Raji (cell line): ENCODE data around the gene MAPK8IP3.

Experiments
- POLR2A ChIP-seq: IDR thresholded peaks from 2 replicates; pipeline ENCODE4 v1.6.1; 2011; ENCODE audit warnings: low read depth, low read length, control low read depth; ENCODE audit not compliant: insufficient read depth

Gene MAPK8IP3, protein sequence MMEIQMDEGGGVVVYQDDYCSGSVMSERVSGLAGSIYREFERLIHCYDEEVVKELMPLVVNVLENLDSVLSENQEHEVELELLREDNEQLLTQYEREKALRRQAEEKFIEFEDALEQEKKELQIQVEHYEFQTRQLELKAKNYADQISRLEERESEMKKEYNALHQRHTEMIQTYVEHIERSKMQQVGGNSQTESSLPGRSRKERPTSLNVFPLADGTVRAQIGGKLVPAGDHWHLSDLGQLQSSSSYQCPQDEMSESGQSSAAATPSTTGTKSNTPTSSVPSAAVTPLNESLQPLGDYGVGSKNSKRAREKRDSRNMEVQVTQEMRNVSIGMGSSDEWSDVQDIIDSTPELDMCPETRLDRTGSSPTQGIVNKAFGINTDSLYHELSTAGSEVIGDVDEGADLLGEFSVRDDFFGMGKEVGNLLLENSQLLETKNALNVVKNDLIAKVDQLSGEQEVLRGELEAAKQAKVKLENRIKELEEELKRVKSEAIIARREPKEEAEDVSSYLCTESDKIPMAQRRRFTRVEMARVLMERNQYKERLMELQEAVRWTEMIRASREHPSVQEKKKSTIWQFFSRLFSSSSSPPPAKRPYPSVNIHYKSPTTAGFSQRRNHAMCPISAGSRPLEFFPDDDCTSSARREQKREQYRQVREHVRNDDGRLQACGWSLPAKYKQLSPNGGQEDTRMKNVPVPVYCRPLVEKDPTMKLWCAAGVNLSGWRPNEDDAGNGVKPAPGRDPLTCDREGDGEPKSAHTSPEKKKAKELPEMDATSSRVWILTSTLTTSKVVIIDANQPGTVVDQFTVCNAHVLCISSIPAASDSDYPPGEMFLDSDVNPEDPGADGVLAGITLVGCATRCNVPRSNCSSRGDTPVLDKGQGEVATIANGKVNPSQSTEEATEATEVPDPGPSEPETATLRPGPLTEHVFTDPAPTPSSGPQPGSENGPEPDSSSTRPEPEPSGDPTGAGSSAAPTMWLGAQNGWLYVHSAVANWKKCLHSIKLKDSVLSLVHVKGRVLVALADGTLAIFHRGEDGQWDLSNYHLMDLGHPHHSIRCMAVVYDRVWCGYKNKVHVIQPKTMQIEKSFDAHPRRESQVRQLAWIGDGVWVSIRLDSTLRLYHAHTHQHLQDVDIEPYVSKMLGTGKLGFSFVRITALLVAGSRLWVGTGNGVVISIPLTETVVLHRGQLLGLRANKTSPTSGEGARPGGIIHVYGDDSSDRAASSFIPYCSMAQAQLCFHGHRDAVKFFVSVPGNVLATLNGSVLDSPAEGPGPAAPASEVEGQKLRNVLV (N-terminal part only)

DNA sequence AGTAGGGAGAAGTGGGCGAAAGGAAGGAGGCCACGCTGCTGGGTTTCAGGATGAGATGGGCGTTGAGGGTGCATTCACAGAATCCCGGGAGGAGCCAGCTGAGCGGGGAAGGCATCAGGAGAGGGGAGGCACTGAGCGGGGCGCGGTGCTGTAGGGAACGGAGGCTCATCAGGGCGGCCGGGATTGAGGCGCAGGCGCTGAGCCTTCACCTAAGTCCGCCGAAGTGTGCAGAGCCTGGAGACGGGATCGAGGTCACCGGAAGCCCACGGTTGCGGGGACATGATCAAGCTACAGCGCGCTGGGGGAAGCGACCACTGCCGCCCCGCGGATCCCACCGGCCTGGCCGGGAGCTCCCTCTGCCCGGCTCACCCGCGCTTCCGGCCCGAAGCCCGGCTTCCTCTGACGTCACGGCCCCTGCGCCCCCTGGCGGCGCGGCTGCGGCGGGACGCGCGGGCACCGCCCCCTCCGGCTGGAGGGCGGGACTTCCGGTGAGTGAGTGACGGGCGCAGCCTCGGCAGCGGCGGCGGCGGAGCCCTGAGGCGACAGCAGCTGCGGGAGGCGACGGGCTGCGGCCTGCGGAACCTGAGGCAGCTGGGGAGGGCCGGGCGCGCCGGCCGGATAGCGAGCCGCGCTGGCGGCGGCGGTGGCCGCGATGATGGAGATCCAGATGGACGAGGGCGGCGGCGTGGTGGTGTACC, at the start of gene MAPK8IP3:
TSS of gene MAPK8IP3 (plus strand) at position 508 of the 698 bp plus-strand sequence. CDS start at position 653, 145 bp downstream.
- peak; percentile 99 for TF ChIP-seq POLR2A

DNA sequence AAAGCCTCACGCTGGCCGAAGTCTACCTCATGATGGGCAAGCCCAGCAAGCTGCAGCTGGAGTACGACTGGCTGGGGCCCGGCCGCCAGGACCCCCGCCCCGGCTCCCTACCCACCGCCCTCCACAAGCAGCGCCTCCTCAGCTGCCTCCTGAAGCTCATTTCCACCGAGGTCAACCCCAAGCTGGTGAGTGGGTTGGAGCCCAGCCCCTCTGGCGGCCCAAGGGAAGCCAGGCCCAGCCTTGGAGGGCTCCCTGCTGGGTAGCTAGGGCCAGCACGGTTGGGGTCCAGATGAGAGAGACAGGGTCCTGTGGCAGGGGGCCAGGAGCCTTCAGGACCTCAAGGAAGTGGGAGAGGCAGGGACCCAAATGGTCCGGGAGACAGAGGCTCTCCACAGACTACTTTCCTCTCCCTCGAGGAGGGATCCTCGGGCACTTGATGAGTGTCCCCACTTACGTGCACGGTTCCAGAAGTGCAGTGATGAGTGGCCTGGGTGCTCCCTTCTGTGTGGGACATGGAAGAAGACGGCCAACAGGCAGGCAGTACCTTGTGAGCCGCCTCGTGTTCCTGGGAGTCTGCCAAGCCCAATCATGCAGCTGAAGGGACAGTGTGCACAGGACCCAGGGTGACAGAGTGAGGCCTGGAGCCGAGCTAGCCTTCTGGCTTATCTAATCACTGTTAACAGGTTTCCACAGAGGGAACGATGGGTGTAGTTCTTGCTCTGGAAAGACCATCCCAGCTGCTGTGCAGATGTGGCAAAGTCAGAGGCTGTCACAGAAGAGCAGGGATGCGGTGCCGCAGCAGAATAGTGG, 49.0 kb upstream of the MAPK8IP3 start:
- TF ChIP-seq POLR2A, result no peak

DNA sequence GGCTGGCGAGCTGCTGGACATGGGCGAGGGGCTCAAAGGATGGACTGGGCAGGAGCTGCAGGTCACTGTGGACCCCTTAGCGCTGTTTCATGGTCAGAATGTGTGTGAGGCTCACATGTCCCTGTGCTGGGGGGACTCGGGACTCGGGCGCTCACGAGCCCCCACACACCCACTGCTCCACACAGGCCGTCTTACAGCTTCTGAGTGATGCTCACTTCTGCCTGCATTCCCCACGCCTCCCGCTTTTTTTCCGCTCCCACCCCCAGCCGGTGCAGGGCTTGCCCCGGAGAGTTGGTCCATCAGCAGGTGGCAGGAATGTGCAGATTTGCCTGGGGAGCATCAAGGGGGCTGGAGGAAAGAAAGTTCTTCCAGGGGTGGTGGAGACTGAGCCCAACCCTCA, 48.2 kb upstream of the MAPK8IP3 start:
- TF ChIP-seq POLR2A, result no peak

DNA sequence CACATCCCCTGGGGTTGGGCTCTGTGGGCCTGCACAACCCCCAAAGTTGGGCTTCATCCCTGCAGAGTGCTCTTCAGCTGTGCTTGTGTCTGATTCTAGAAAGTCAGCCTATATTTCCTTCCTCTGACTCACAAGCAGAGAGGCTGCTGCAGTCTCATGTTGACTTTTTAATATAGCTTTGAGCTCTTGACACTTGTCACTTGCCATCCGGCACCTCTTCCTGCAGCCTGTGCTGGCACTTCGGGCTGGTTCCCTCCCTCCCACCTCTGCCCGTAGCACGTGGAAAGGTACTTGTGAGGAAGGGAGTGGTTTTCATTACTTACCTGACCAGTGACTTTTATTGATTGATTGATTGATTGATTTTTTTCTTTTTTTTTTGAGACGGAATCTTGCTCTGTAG, 47.0 kb upstream of the MAPK8IP3 start:
- TF ChIP-seq POLR2A, result no peak

DNA sequence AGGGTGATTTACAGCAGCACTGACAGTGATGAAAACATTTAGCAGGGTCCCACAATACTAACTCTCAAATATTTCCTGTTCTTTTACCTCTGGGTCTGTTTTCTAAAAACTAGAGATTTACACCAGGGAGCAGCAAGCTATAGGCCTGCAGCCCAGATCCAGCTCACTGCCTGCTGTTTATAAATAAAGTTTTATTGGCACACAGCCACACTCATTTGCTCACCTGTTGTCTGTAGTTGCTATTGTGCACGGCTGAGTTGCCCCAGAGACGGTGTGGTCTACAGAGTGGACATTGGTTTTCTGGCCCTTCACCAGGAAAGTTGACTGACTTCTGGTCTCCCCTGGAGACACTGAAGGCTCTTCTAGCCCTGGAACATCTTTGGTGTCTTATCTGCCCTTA, 44.2 kb upstream of the MAPK8IP3 start:
- TF ChIP-seq POLR2A, result no peak

DNA sequence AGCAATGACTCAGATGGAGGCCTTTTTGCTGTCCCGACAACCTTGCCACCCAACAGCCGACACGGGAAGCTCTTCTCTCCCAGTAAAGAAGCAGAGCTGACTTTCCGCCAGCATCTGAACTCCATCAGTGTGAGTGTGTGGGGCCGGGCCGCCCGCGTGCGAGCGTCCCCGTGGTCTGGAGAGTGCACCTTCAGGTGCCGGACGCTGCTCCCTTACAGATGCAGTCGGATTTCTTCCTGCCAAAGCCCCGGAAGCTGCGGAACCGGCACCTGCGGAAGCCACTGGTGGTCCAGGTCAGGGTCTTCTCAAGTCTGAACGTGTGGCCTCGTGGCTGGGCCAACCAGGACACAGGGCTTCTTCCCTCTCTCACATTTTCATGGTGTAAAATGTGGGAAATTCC, 43.5 kb upstream of the MAPK8IP3 start:
- no peak for TF ChIP-seq POLR2A

DNA sequence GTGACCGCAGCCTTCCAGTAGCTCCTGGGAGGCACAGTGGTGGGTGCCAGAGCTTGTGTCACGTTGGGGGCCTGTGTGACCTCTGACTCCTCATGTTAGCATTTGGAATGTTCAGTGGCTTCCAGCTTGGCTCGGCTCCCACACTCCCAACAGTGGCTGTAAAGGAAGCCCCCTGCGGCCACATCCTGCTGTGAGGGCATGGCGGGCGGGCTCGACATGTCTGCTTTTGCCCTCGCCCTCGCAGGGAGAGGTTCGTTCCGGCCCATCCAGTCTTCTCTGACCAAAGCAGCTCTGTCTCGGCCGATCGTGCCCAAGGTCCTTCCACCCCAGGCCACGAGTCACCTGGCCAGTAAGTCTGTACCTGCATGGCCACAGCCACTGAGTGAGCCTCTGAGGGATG, 40.2 kb upstream of the MAPK8IP3 start:
- no peak for TF ChIP-seq POLR2A

DNA sequence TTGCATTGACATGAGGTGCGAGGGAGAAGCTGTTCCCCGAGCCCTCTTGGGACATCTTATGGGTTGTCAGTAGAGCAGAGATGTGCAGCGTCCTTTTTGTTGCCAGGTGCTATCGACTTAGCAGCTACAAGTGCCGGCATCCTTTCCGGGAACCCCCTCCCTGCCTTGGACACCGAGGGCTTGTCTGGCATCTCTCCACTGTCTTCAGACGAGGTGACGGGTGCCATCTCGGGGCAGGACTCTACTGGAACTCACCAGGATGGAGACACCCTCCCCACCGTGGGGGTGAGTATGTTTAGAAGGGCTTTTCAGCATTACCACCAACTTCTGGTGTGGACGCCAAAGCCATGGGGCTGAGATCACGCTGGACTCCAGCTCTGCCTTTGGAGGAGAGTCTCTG, 39.7 kb upstream of the MAPK8IP3 start:
- TF ChIP-seq POLR2A, result no peak

DNA sequence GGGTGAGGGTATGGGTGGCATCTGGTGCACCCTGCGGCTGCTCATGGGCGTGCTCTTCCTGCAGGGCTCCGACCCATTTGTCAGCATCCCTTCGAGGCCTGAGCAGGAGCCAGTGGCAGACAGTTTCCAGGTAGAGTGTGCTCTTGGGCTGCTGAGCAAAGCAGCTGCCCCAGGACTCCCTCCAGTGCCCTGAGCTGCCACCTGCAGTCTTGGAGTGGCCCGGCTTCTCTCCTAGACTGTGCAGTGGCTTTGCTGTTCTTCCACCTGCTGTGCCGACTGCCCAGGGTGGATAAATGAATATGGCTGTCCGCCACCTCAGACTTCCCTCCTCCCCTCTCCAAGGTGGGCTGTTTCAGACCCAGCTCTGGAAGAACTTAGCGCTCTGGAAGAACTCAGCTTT, 38.7 kb upstream of the MAPK8IP3 start:
- no peak for TF ChIP-seq POLR2A

DNA sequence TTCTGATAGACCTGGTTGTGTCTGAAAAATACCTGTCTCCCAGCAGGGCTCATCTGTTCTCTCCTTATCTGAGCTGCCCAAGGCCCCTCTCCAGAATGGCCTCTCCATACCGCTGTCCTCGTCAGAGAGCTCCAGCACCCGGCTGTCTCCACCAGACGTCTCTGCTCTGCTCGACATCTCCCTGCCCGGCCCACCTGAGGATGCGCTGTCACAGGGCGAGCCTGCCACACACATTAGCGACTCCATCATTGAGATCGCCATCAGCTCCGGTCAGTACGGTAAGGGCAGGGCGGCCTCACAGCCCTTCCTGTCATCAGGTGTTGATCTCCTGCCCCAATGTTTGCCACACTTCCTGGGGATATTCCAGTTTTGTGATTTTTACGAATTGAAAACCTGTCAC, 38.1 kb upstream of the MAPK8IP3 start:
- TF ChIP-seq POLR2A, result no peak

DNA sequence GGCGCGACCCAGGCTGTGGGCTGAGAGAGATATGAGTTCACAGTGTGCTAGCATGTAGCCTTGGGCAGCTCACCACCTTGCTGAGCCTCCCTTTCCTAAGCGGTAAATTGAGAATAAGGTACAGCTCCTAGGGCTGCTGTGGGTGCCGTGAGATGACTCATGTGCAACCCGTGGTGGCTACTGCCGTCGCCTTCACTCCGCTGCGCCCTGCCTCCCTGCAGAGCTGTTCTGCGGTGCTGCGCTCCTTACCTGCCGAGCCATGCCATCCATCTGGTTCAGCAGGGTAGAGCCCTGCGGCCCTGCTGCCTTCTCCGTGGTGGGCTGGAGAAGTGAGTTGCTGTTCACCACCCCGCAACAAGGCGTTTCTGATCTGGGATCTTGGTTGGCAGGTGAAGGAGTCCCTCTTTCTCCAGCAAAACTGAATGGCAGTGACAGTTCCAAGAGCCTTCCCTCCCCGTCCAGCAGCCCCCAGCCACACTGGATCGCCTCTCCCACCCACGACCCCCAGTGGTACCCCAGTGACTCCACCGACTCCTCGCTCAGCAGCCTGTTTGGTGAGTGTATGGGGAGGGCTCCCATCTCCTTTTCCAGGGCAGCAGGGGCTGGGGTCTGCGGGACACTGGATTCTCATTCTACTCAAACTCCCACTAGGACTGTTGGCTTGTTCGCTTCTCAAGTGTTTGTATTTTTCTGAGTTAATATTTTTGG, 37.2 kb upstream of the MAPK8IP3 start:
- TF ChIP-seq POLR2A, result no peak

DNA sequence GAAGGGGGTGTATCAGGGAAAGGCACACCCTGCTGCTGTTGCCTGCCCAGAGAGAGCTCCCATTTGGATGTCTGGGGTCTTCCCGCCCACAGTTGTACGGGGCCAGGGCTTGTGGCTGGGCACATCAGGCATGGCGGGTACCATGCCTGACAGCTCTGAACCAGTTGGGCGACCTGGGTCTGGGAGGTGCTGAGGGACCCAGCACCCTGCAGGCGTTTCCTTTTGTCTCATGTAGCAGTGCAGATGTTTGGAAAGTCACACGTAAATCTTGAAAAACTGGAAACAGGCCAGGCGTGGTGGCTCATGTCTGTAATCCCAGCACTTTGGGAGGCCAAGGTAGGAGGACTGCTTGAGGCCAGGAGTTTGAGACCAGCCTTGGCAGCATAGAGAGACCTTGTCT, 36.3 kb upstream of the MAPK8IP3 start:
- TF ChIP-seq POLR2A, result no peak

DNA sequence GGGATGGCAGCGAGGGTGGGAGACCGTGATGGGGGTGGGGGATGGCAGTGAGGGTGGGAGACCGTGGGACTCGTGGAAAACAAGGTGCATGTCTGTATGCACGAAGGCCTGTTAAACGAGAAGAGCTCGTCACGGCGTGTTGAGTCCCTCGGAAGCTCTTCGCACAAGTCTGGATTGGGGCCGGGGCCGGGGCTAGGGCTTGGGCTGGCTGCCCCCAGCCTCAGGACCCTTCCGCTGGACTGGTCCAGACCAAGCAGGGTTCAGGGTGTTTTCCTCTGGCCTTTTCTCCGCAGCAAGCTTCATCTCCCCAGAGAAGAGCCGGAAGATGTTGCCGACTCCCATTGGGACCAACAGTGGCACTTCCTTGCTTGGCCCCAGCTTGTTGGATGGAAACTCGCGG, 35.6 kb upstream of the MAPK8IP3 start:
- TF ChIP-seq POLR2A, result no peak
